ENCODE results near the gene HSD3B1.
A peak's percentile ranks its signal among the peaks of the same experiment; 100 is the strongest.

HSD3B1 gene

DNA sequence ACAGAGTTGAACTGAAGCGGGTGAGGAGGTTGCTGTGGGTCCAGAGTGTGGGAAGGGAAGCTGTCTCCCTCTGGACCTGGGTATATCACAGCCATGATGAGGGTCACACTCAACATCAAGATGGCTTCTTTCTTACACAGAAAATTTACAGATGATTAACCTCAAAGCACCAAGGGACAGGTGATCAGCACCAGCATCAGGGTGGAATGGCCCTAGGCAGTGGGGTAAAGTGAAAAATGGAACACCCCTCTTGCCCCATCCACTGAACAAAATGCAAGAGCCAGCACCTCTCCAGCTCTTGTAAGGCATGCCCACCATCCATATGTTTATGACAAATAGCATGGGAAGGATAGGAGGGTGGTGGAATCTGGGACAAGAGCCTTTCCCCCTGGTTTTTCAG, 40.3 kb downstream of the HSD3B1 start:
- H4K20me1 ChIP-seq (ENCODE audit: low read depth, low read length) = no peaks in the 10 kb centered on the region
- no peaks in the 10 kb centered on the region for H3K36me3 ChIP-seq (ENCODE audit: low read length)
- no peaks in the 10 kb centered on the region for H3K9me2 ChIP-seq (replicated peaks; ENCODE audit: insufficient read depth, low read length)
- no peak overlapping the region for H3K4me2 ChIP-seq (ENCODE audit: low read depth, low read length, poor library complexity, severe bottlenecking)
- H2AFZ ChIP-seq (ENCODE audit: low read depth, low read length, severe bottlenecking) = no peak overlapping the region
- H3F3A ChIP-seq (ENCODE audit: insufficient read depth) = no peaks in the 10 kb centered on the region
- H3K79me2 ChIP-seq (ENCODE audit: insufficient read depth, low read length) = no peaks in the 10 kb centered on the region
- H3K9ac ChIP-seq (ENCODE audit: low read length) = no peak overlapping the region
- no peak for TF ChIP-seq EZH2phosphoT487 (conservative IDR thresholded peaks at IDR 0.05; ENCODE audit: low read length)
- TF ChIP-seq CTCF (IDR thresholded peaks at IDR 0.05; ENCODE audit: insufficient read depth, low read length, poor library complexity, severe bottlenecking) = no peak
- H3K4me3 ChIP-seq (ENCODE audit: insufficient read depth, low read length, poor library complexity, severe bottlenecking) = no peak overlapping the region
- H3K27ac ChIP-seq (ENCODE audit: low read depth, low read length) = no peak overlapping the region
- no peaks in the 10 kb centered on the region for H3K27me3 ChIP-seq (ENCODE audit: low read length)
- no peaks in the 10 kb centered on the region for H3K9me3 ChIP-seq (ENCODE audit: insufficient read depth, low read length)

DNA sequence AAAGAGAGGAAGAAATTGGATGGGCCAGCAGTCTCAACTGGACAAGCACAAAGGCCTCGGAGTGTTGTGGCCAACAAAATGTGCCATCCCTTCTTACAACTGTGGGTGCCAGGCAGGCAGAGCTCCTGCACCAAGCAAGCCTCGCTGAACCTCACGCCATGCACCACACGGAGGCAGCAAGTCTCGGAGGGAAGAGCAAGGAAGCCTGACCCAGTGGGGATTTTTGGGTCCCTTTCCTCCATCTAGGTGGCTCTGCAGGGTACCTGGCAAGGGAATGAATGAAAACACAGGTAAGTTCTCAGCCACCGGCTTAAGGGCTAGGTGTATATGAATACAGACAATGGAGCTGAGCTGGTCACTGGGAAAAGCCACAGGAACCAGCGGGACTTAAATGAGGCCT, 40.8 kb downstream of the HSD3B1 start:
- no peak overlapping the region for H2AFZ ChIP-seq (ENCODE audit: low read depth, low read length, severe bottlenecking)

GRCh38 chr1:119549719-119550132, 42.7 kb downstream of the HSD3B1 start:
- H3K9ac ChIP-seq (ENCODE audit: low read length) = no peak overlapping the region
- H2AFZ ChIP-seq (ENCODE audit: low read depth, low read length, severe bottlenecking) = no peak overlapping the region
- H3K27me3 ChIP-seq (ENCODE audit: low read length) = no peaks in the 10 kb centered on the region
- no peaks in the 10 kb centered on the region for H3K9me3 ChIP-seq (ENCODE audit: insufficient read depth, low read length)
- H3K79me2 ChIP-seq (ENCODE audit: insufficient read depth, low read length) = no peaks in the 10 kb centered on the region
- no peak overlapping the region for H3K4me3 ChIP-seq (ENCODE audit: insufficient read depth, low read length, poor library complexity, severe bottlenecking)
- no peaks in the 10 kb centered on the region for H3F3A ChIP-seq (ENCODE audit: insufficient read depth)
- H3K36me3 ChIP-seq (ENCODE audit: low read length) = no peaks in the 10 kb centered on the region
- no peak overlapping the region for H3K27ac ChIP-seq (ENCODE audit: low read depth, low read length)
- no peaks in the 10 kb centered on the region for H3K9me2 ChIP-seq (replicated peaks; ENCODE audit: insufficient read depth, low read length)
- TF ChIP-seq EZH2phosphoT487 (conservative IDR thresholded peaks at IDR 0.05; ENCODE audit: low read length) (no peak), CTCF (IDR thresholded peaks at IDR 0.05; ENCODE audit: insufficient read depth, low read length, poor library complexity, severe bottlenecking) (peak; percentile 19)
- H3K4me2 ChIP-seq (ENCODE audit: low read depth, low read length, poor library complexity, severe bottlenecking) = no peak overlapping the region
- no peaks in the 10 kb centered on the region for H4K20me1 ChIP-seq (ENCODE audit: low read depth, low read length)

More for the DNA sequence above, 40.8 kb downstream of the HSD3B1 start:
- Histone ChIP-seq H3K4me2 (ENCODE audit: low read depth, low read length, poor library complexity, severe bottlenecking) (no peak overlapping the region), H3K4me3 (ENCODE audit: insufficient read depth, low read length, poor library complexity, severe bottlenecking) (no peak overlapping the region), H3K36me3 (ENCODE audit: low read length) (no peaks in the 10 kb centered on the region), H4K20me1 (ENCODE audit: low read depth, low read length) (no peaks in the 10 kb centered on the region), H3K27ac (ENCODE audit: low read depth, low read length) (no peak overlapping the region), H3K79me2 (ENCODE audit: insufficient read depth, low read length) (no peaks in the 10 kb centered on the region), H3K9me3 (ENCODE audit: insufficient read depth, low read length) (no peaks in the 10 kb centered on the region), H3K27me3 (ENCODE audit: low read length) (no peaks in the 10 kb centered on the region), H3F3A (ENCODE audit: insufficient read depth) (no peaks in the 10 kb centered on the region), H3K9me2 (replicated peaks; ENCODE audit: insufficient read depth, low read length) (no peaks in the 10 kb centered on the region), H3K9ac (ENCODE audit: low read length) (no peak overlapping the region)
- TF ChIP-seq EZH2phosphoT487 (conservative IDR thresholded peaks at IDR 0.05; ENCODE audit: low read length) (no peak), CTCF (IDR thresholded peaks at IDR 0.05; ENCODE audit: insufficient read depth, low read length, poor library complexity, severe bottlenecking) (no peak)
